H4 (cell line): ENCODE results near the gene APRT. TPM values are rescaled to one million over a fixed set of nuclear protein-coding genes. Genes with fewer than 3 reads are reported as not detected.

Source experiments
- DNase-seq: peaks from one replicate; pipeline ENCODE4 v3.0.0-alpha.2; 2015; ENCODE audit warnings: low spot score
- total RNA-seq: library from RNA; depleted of rRNA; stranded (reverse); fragments of >200 nt; shearing (Covaris generic); gene quantifications from 2 replicates; pipeline ENCODE4 v1.2.3, GENCODE V29; 2014

APRT gene
- total RNA-seq, 1 experiment from 2014 or later = 401 TPM

GRCh38 chr16:88807626-88808453, 3.9 kb downstream of the APRT start:
- DNase-seq = no peak

GRCh38 chr16:88807142-88807625, 4.5 kb downstream of the APRT start:
- no peak for DNase-seq

GRCh38 chr16:88806491-88807111, 5.1 kb downstream of the APRT start:
- DNase-seq = no peak

- no peak for DNase-seq
These were observed 5.8 kb downstream of the APRT start for GRCh38 chr16:88805887-88806393.

- DNase-seq = no peak
These were observed 6.4 kb downstream of the APRT start for GRCh38 chr16:88805340-88805715.

GRCh38 chr16:88804552-88805339, 7.0 kb downstream of the APRT start:
- no peak for DNase-seq

GRCh38 chr16:88804173-88804551, 7.6 kb downstream of the APRT start:
- no peak for DNase-seq

- peak; percentile 60 for DNase-seq
These were observed 8.3 kb downstream of the APRT start, which contains the start of gene CDT1 for GRCh38 chr16:88803264-88803987. Gene CDT1 (plus strand): TSS chr16:88803789. CDS start chr16:88803832, 43 bp downstream.

- DNase-seq = no peak
These were observed 11.5 kb downstream of the APRT start for GRCh38 chr16:88800277-88800592.

GRCh38 chr16:88799569-88800276, 12.0 kb downstream of the APRT start:
- no peak for DNase-seq

- no peak for DNase-seq
These were observed 12.8 kb downstream of the APRT start for GRCh38 chr16:88798772-88799455.

GRCh38 chr16:88798073-88798472, 13.7 kb downstream of the APRT start:
- DNase-seq = no peak

GRCh38 chr16:88796278-88796677, 15.4 kb downstream of the APRT start:
- no peak for DNase-seq

- no peak for DNase-seq
These were observed 18.3 kb downstream of the APRT start for GRCh38 chr16:88793251-88793954.

- no peak for DNase-seq
These were observed 19.0 kb downstream of the APRT start for GRCh38 chr16:88792668-88793250.

GRCh38 chr16:88792078-88792550, 19.6 kb downstream of the APRT start:
- DNase-seq = no peak

GRCh38 chr16:88790312-88791211, 21.2 kb downstream of the APRT start:
- no peak for DNase-seq

- DNase-seq = no peak
These were observed 22.1 kb downstream of the APRT start for GRCh38 chr16:88789594-88789993.
